ENCODE measurements around the gene DDX51.
"Not testable (repeated sequence)": the region's sequence is repeated elsewhere in the genome, so short reads cannot be mapped to it uniquely, and the experiment has no call there.

DDX51 gene

DNA sequence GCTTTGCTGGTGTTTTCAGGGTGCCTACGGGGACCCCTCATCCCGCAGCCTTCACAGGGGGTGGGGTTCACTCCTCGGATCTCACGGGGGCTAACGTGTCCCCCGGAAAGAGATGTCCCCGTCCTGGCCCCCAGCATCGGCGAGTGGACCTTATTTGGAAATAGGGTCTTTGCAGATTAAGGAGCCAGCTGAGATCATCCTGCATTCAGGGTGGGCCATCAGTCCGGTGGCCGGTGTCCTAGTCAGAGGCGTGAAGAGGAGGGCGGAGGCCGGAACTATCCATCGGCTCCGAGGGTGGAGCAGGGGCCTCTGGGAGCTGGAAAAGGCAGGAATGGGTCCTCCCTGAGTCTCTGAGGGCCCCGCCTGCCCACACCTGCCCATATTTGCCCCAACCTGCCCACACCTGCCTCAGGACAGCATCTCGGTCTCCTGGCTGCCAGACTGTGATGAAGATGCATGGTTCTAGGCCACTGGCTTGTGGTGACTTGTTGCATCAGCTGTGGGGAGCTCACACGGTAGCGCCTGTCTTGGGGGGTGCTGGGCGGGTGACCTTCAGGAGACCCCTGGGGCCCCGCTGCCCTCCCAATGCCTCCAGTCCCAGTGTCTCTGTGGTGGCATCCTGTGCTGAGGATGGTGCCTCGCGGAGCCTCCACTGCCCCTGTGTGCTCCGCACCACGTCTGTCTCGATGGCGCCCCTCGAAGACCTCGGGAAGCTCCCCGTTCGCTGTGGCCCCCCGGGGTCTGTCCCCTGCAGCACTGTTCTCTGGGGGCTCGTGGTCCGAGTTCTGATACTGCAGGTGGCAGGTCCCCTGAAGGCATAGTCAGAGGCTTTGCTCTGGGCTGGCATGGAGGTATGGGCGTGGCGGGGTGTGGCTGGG is 14.8 kb upstream of the DDX51 start:
- in situ Hi-C loops (cut with HindIII; ENCODE audit: low pct_ligation_motif_present, low pct_unique_long_range_greater_than_20kb, low sequenced_read_pairs): no loop called here
- no peak for DNase-seq

DNA sequence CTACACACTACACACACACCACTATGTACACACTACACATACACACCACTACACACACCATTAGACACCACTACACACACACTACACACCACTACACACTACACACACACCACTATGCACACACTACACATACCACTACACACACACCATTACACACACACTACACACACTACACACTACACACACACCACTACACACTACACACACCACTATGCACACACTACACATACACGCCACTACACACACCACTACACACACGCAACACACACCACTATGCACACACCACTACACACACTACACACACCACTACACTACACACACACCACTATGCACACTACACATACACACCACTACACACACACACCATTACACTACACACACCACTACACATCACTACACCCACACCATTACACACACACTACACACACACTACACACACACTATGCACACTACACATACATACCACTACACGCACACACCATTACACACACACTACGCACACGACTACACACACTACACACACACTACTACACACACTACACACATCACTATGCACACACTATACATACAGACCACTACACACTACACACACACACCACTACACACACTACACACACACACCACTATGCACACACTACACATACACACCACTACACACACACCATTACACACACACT is 13.8 kb upstream of the DDX51 start:
- in situ Hi-C loops (cut with HindIII; ENCODE audit: low pct_ligation_motif_present, low pct_unique_long_range_greater_than_20kb, low sequenced_read_pairs): no loop called here
- no peak for DNase-seq

DNA sequence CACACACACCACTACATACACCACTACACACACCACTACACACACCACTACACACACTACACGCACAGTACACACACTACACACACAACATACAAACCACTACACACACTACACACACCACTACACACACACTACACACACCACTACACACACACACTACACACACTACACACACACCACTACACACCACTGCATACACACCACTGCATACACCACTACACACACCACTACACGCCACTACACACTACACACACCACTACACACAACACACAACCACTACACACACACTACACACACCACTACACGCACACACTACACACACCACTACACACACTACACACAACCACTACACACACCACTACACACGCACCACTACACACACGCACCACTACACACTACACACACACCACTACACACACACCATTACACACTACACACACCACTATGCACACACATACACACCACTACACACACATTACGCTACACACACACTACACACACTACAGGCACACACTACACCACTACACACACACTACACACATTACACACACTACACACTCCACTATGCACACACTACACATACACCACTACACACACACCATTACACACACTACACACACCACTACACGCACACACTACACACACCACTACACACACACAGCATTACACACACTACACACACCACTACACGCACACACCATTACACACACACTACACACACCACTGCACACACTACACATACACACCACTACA is 12.6 kb upstream of the DDX51 start:
- no peak for DNase-seq
- in situ Hi-C loops (cut with HindIII; ENCODE audit: low pct_ligation_motif_present, low pct_unique_long_range_greater_than_20kb, low sequenced_read_pairs): no loop called here

DNA sequence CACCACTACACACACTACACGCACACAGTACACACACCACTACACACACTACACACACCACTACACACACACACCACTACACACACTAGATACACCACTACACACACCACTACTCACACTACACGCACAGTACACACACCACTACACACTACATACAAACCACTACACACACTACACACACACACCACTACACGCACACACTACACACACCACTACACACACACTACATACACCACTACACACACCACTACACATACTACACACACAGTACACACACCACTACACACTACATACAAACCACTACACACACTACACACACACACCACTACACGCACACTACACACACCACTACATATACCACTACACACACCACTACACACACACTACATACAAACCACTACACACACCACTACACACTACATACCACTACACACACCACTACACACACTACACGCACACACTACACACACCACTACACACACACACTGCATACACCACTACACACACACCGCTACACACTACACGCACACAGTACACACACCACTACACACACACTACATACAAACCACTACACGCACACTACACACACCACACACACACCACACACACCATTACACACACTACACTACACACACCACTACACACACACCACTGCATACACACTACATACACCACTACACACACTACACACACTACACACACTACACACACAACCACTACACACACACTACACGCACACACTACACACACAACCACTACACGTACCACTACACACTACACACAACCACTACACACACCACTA is 11.9 kb upstream of the DDX51 start:
- in situ Hi-C loops (cut with HindIII; ENCODE audit: low pct_ligation_motif_present, low pct_unique_long_range_greater_than_20kb, low sequenced_read_pairs): no loop called here
- DNase-seq: no peak

DNA sequence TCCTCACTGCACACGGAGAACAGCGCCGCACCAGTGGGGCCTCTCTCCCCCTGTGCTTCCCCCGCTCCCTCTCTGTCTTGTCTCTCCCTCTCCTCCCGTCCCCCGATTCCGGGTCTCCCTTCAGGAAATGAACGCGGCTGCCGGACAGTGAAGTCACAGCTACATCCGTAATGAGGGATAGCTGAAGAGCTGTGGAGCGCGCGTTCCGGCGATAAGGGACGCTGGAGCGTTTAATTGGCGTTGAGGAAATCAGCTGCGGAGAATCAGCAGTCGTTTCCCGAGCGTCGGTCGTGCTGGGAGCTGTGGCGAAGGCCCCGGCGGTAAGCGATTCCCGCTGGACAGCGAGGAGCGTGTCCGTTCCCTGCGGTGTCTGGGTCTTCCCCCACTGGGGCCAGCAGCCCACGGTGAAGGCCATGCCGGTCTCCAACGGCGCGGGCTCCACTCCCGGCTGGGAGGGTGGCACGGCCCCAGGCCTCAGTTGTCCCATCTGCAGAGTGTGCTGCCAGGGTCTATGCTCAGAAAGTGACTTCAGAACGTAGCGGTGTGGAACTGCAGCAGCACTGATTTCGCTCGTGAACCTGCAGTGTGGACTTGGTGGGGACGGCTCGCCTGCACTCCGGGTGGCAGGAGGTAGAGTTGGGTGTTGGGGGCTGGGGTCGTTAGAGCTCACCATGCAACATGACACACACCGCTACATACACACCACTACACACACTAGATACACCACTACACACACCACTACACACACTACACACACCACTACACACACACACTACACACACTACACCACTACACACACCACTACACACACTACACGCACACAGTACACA is 11.0 kb upstream of the DDX51 start:
- no peak for DNase-seq
- in situ Hi-C loops (cut with HindIII; ENCODE audit: low pct_ligation_motif_present, low pct_unique_long_range_greater_than_20kb, low sequenced_read_pairs): no loop called here

DNA sequence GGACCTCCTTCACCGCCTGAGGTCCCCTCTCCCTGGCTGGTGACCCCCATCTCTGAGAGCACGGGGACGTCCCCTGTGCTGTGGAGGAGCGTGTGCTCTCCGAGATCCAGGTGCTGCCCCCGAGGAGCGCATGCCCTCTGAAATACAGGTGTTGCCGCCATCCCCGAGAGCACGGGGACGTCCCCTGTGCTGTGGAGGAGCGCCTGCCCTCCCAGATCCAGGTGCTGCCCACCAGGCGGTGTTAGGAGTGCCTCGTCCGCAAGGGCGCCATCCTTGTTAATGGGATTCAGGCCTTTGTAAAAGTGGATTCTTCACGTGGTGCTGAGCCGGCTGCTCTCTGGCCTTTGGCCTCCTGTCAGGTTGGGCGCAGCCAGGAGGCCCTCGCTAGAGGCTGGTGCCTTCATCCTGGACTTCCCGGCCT is 10.2 kb upstream of the DDX51 start:
- DNase-seq: no peak
- in situ Hi-C loops (cut with HindIII; ENCODE audit: low pct_ligation_motif_present, low pct_unique_long_range_greater_than_20kb, low sequenced_read_pairs): no loop called here

DNA sequence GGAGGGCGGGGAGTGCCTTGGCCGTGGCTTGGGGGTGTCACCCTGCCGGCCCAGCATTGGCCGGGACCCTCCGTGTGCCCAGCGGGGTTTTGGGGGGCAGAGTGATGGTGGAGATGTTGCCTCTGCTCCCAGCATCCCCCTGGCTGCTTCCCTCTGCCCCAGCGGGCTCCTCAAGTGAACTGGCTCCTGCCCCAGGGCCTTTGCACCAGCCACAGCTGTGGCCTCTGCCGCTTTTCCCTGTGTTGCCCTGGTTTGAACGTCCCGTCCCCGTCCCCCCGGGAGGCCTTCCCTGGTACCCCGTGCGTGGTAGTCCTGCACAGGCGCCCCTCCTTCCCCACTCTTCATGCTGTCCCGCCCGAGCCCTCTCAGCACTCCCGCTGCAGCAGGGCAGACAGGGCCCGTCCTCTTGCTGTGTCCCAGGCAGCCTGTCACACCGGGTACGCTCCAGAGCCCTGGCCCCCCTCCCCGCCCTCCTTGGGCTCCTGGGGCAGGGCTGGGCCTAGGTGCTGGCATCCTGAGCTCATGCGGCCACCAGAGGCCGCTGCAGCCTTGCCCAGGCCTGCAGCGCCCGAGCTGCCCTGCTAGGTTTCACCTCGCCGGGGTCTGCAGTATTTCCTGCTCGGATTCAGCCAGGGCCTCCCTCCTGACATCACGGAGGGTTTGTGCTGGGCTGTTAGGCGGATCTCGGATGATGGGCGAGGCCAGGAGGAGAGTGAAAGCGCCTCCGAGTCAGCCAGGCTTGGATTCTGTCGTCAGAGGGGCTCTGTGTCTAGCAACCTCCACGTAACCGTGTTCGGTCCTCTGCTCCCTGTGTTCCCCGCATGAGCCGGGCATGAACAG is 9.6 kb upstream of the DDX51 start:
- peak; percentile 85 for DNase-seq
- in situ Hi-C loops (cut with HindIII; ENCODE audit: low pct_ligation_motif_present, low pct_unique_long_range_greater_than_20kb, low sequenced_read_pairs): no loop called here

DNA sequence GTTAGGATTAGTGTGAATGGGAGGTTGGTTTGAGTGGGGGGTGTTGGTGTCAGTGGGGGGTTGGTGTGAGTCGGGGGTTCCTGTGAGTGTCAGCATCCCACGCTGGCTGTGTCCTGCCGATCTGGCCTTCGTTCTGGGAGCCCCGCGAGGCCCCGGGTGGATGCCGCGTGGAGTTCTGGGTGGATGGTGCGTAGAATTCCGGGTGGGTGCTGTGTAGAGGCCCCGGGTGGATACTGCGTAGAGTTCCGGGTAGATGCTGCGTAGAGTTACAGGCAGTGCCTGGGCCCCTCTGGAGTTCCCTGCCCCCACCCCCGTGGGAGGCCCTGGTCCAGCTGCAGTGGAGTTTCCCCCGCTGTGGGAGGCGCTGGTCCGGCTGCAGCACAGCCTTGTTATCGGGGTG is 8.8 kb upstream of the DDX51 start:
- no peak for DNase-seq
- in situ Hi-C loops (cut with HindIII; ENCODE audit: low pct_ligation_motif_present, low pct_unique_long_range_greater_than_20kb, low sequenced_read_pairs): no loop called here

DNA sequence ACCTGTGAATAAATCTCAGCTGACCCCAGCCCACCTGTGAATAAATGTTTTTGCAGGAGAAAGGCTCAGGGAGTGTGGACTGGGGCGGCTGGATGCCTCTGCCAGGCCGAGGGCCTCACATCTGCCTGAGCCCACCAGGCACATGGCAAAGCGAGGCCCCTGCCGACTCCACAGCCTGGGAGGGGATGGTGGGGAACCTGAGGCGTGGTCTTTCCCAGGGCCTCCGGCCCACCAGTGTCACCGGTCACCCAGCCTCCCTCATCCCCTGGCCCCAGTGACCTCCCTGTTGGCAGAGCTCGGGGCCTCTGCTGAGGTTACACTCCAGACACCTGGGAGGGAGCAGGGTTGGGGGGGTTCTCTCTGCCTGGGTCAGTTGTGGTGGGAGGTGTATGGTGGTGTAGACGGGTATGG is 8.3 kb upstream of the DDX51 start:
- no peak for DNase-seq
- in situ Hi-C loops (cut with HindIII; ENCODE audit: low pct_ligation_motif_present, low pct_unique_long_range_greater_than_20kb, low sequenced_read_pairs): no loop called here

DNA sequence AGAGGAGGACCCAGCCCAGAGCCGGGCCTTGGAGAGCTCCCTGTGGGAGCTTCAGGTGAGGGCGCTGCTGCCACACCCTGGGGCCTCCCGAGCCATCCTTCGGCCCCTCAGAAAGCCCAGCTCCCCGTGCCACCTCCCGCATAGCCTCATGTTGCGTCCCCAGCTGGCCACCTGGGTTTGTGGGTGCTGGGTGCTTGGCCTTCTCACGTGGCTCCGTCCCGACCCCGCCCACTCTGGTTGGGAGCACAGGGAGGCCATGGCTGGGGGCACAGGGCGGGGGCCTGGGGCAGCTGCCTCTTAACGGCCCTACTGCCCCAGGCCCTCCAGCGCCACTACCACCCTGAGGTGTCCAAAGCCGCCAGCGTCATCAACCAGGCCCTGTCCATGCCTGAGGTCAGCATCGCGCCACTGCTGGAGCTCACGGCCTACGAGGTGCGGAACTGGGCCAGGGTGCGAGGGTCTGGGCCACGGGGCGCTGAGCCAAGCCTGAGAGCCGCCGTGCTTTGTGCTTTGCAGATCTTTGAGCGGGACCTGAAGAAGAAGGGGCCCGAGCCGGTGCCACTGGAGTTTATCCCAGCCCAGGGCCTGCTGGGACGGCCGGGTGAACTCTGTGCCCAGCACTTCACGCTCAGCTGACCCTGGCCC is 7.8 kb upstream of the DDX51 start:
- no peak for DNase-seq
- in situ Hi-C loops (cut with HindIII; ENCODE audit: low pct_ligation_motif_present, low pct_unique_long_range_greater_than_20kb, low sequenced_read_pairs): no loop called here

DNA sequence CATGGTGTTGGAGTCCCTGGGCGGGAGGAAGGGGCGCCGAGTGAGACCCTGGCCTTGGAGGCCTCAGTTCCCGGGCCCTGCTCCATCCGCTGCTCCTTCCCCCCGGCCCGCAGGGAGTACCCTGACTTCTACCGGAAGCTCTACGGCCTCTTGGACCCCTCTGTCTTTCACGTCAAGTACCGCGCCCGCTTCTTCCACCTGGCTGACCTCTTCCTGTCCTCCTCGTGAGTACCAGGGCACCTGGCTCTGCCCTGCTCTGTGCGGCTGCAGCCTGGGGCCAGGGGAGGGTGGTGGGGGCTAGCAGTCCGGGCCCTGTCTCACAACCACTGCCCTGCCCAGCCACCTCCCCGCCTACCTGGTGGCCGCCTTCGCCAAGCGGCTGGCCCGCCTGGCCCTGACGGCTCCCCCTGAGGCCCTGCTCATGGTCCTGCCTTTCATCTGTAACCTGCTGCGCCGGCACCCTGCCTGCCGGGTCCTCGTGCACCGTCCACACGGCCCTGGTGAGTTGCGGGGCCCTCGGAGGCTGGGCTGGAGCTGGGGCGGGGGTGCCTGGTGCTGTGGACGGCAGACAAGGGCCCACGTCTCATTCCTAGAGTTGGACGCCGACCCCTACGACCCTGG is 7.1 kb upstream of the DDX51 start:
- DNase-seq: no peak
- in situ Hi-C loops (cut with HindIII; ENCODE audit: low pct_ligation_motif_present, low pct_unique_long_range_greater_than_20kb, low sequenced_read_pairs): no loop called here

DNA sequence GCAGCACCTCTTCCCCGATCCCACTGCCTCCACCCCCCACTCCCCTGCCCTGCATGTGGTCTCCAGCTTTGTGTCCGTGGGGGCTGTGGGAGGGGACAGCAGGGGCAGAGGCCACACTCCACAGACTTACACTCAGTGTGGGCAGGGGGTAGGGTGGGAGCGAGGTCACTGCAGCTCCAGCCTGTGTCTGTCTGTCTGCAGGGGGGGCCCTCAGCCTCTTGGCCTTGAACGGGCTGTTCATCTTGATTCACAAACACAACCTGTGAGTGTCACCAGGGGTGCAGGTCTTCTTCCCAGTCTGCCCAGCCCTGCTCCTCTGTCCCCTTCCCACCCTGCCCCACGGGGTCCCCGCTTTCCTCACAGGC is 6.6 kb upstream of the DDX51 start:
- no peak for DNase-seq
- in situ Hi-C loops (cut with HindIII; ENCODE audit: low pct_ligation_motif_present, low pct_unique_long_range_greater_than_20kb, low sequenced_read_pairs): no loop called here

DNA sequence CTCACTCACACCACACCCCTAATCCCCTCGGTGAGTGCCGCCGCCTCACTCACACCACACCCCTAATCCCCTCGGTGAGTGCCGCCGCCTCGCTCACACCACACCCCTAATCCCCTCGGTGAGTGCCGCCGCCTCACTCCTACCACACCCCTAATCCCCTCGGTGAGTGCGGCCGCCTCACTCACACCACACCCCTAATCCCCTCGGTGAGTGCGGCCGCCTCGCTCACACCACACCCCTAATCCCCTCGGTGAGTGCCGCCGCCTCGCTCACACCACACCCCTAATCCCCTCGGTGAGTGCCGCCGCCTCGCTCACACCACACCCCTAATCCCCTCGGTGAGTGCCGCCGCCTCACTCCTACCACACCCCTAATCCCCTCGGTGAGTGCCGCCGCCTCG is 5.4 kb upstream of the DDX51 start:
- in situ Hi-C loops (cut with HindIII; ENCODE audit: low pct_ligation_motif_present, low pct_unique_long_range_greater_than_20kb, low sequenced_read_pairs): loop anchor here (25.0 kb wide), 1 partner anchor 463 kb away; the partner anchor contains the start of genes LRCOL1 and P2RX2
- not testable (repeated sequence) for DNase-seq

DNA sequence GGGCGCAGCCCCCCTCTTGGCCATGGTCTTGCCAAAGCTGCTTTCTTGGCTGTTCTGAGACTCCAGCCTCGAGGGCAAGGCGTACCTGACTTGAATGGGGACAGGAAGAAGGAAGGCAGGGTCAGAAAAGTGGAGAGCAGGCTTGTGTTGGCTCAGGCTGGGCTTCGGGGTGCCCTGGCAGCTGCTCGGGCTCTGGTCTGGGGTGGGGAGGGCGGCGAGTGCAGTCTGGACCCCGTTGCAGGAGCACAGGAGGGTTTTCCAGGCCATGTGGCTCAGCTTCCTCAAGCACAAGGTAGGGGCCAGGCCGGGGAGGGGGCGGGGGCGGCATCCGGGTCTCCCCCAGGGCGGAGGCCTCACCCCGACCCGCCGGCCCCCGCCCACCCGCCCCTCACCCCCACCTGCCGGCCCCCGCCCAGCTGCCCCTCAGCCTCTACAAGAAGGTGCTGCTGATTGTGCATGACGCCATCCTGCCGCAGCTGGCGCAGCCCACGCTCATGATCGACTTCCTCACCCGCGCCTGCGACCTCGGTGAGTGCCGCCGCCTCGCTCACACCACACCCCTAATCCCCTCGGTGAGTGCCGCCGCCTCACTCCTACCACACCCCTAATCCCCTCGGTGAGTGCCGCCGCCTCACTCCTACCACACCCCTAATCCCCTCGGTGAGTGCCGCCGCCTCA is 4.4 kb upstream of the DDX51 start:
- in situ Hi-C loops (cut with HindIII; ENCODE audit: low pct_ligation_motif_present, low pct_unique_long_range_greater_than_20kb, low sequenced_read_pairs): loop anchor here (25.0 kb wide), 1 partner anchor 464 kb away; the partner anchor contains the start of genes LRCOL1 and P2RX2
- no peak for DNase-seq
